Spleen (tissue), 11 donors: Measurements from ENCODE around the gene SLC26A8. TPM values are rescaled to one million over a fixed set of nuclear protein-coding genes. Genes with fewer than 3 reads are reported as not detected.
A peak's percentile ranks its signal among the peaks of the same experiment; 100 is the strongest.
"Not testable (repeated sequence)": the region's sequence is repeated elsewhere in the genome, so short reads cannot be mapped to it uniquely, and the experiment has no call there.

Experiments used
- DNase-seq: peaks from one replicate; pipeline ENCODE4 v3.0.0-alpha.2; 2020
- H3K27ac ChIP-seq, 8 donors: fragments of 200-600 bp; sonication (generic) in 7 of 8; 1 replicate in 4 of 8; 2 replicates in 4 of 8; pipeline versions ENCODE4 v1.5.0 to v1.8.0; 2016 to 2021; ENCODE audit warnings: inconsistent platforms in 4 of 8, mild to moderate bottlenecking in 4 of 8, moderate library complexity in 1 of 8
- H3K27me3 ChIP-seq, 7 donors: fragments of 200-600 bp; sonication (generic) in 6 of 7; replicated peaks in 1 of 7; 1 replicate in 4 of 7; 2 replicates in 3 of 7; pipeline versions ENCODE4 v1.5.0 to v1.8.0; 2016 to 2021; ENCODE audit warnings: inconsistent platforms in 3 of 7, mild to moderate bottlenecking in 1 of 7
- H3K36me3 ChIP-seq, 6 donors: fragments of 200-600 bp; sonication (generic) in 5 of 6; 1 replicate in 4 of 6; 2 replicates in 2 of 6; pipeline versions ENCODE4 v1.5.0 to v1.8.0; 2016 to 2021; ENCODE audit warnings: inconsistent platforms in 2 of 6
- H3K4me1 ChIP-seq, 6 donors: fragments of 200-600 bp; sonication (generic) in 5 of 6; 1 replicate in 3 of 6; 2 replicates in 3 of 6; pipeline versions ENCODE4 v1.5.0 to v1.8.0; 2016 to 2021; ENCODE audit warnings: inconsistent platforms in 3 of 6
- H3K4me3 ChIP-seq, 8 donors: fragments of 200-600 bp; sonication (generic) in 7 of 8; 1 replicate in 4 of 8; 2 replicates in 4 of 8; pipeline versions ENCODE4 v1.5.0 to v1.8.0; 2016 to 2021; ENCODE audit warnings: inconsistent platforms in 4 of 8, mild to moderate bottlenecking in 4 of 8, moderate library complexity in 2 of 8
- H3K9me3 ChIP-seq, 8 donors: fragments of 200-600 bp; sonication (generic) in 7 of 8; 1 replicate in 4 of 8; 2 replicates in 4 of 8; pipeline versions ENCODE4 v1.5.0 to v1.8.0; 2016 to 2021; ENCODE audit warnings: inconsistent platforms in 4 of 8
- CTCF ChIP-seq, 11 experiments: fragments of 200-600 bp in 7 of 11; fragments of 450-650 bp in 4 of 11; sonication (generic) in 4 of 11; IDR thresholded peaks in 8 of 11; conservative IDR thresholded peaks in 3 of 11; 1 replicate in 7 of 11; 2 replicates in 4 of 11; pipeline versions ENCODE4 v1.4.0 to v1.8.0; 2016 to 2021; ENCODE audit warnings: antibody characterized with exemption in 11 of 11, inconsistent platforms in 4 of 11, mild to moderate bottlenecking in 1 of 11
- POLR2A ChIP-seq, 3 donors: fragments of 450-650 bp; IDR thresholded peaks; one replicate each; pipeline ENCODE4 v1.5.1; 2017; ENCODE audit warnings: antibody characterized with exemption in 3 of 3, mild to moderate bottlenecking in 1 of 3
- POLR2AphosphoS5 ChIP-seq, 3 donors: sonication (generic); formaldehyde crosslinking; IDR thresholded peaks; one replicate each; pipeline ENCODE4 v1.5.1; 2017; ENCODE audit warnings: antibody characterized with exemption in 3 of 3
- WGBS, 5 donors: extraction: QIAGEN DNeasy Blood & Tissue Kit in 3 of 5; methylation state at CpG; one replicate each; pipeline versions ENCODE4 v1.1.5 to v1.1.7; 2013 to 2018; 5-methylcytosine and 5-hydroxymethylcytosine counted together
- intact Hi-C: fragments of 100-400 bp; cut with DNase I; formaldehyde crosslinking; loops from one replicate; pipeline ENCODE4 v1.15.0; 2023; ENCODE audit warnings: low total_unique reads
- polyA plus RNA-seq, 3 donors: library from polyadenylated mRNA; stranded (reverse); fragments of 200-250 nt; gene quantifications; one replicate each; pipeline ENCODE4 v1.2.1, GENCODE V29; 2013
- total RNA-seq, 7 donors: library from RNA; depleted of rRNA in 3 of 7; stranded (reverse); fragments of >200 nt in 3 of 7; fragmentation: NEBNext Ultra II Directional in 4 of 7; extraction: Animal tissue kit (Norgen Biotek cat#: 25700) in 4 of 7; gene quantifications; one replicate each; pipeline versions ENCODE4 v1.1.0 to v1.2.1, GENCODE V29; 2016 to 2021
- donor health status: healthy with polysubstance abuse.
- donor health status: DM: no; HTN: no; CAD: no; lungs with moderate emphysema.
- donor health status: DM: no; HTN: no; CAD: no.
- donor health status: Bipolar disorder and iron deficiency.
- donor health status: healthy.
- donor health status: DM: no; HTN: no; CAD: no.
- donor health status: DM: yes; HTN: yes; CAD: no.

The SLC26A8 gene
- total and polyA plus RNA-seq, 10 donors = 0.11 to 7.8 (median 2.5) TPM

- no peak for TF ChIP-seq POLR2A (IDR thresholded peaks at IDR 0.05)
- no peak for TF ChIP-seq POLR2AphosphoS5 (IDR thresholded peaks at IDR 0.05)
- no peak for TF ChIP-seq CTCF (IDR thresholded peaks at IDR 0.05 in 8 of 11, conservative IDR thresholded peaks at IDR 0.05 in 3 of 11)
- Histone ChIP-seq H3K27me3 (no peaks in the 10 kb centered on the region), H3K4me1 (peaks cover 20 to 60% (median 42%) of the 10 kb centered on the region in 6 donors), H3K4me3 (peak overlapping the region; percentile 82 to 95 (median 86)), H3K27ac (peak overlapping the region; percentile 4 to 97 (median 88)), H3K36me3 (peaks cover 0 to 21% (median 2%) of the 10 kb centered on the region in 6 donors), H3K9me3 (no peaks in the 10 kb centered on the region)
- intact Hi-C loops = no loop called here
- WGBS, 5 donors = 0 to 1% (median 1%) methylated on average over 27 to 50 of the region's 50 CpGs
- DNase-seq = peak; percentile 82
Measured at GRCh38 chr6:35919827-35920751, 104.4 kb downstream of the SLC26A8 start.

DNA sequence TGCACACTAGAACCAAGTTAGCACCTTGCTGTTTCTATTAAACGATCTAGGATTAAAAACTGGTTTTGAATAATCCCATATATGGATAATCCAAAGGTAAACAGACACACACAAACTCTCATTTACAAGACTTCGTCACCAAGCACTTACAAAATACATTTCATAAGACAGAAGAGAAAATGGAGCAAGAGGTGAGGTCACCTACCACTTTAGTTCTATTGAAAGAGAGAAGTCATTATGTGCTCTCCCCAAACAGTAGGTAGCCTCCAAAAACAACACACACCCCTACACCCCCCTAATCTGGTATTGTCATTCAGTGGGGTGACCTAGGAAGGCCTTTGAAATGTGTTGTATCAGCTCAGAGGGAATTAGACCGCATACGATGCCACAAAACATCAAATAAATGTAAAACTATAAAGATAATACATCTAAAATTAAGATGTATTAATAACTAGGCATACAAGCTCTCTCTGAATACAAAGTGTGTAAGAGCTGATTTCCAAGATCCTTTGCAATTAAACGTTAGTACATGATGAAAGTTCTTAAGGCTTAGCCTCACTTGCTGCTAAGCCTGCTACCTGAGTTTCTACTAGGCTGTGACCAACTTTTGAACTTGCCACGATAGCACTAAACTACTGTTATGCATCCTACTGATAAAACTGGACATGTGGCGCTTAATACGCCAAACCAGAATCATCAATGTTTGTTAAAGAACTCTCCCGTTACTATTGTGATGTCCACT, 105.2 kb downstream of the SLC26A8 start:
- H3K27me3 ChIP-seq = no peaks in the 10 kb centered on the region
- no peak for DNase-seq
- peaks cover 20 to 60% (median 42%) of the 10 kb centered on the region in 6 donors for H3K4me1 ChIP-seq
- no peaks in the 10 kb centered on the region for H3K9me3 ChIP-seq
- TF ChIP-seq POLR2AphosphoS5 (IDR thresholded peaks at IDR 0.05) (no peak), CTCF (IDR thresholded peaks at IDR 0.05 in 8 of 11, conservative IDR thresholded peaks at IDR 0.05 in 3 of 11) (no peak), POLR2A (IDR thresholded peaks at IDR 0.05) (no peak)
- H3K36me3 ChIP-seq = peaks cover 0 to 29% (median 9%) of the 10 kb centered on the region in 6 donors
- 18 to 28% (median 23%) methylated on average over 9 of the region's 9 CpGs for WGBS, 5 donors
- H3K4me3 ChIP-seq = peak overlapping the region; percentile 82 to 95 (median 86)
- peak overlapping the region; percentile 4 to 97 (median 88) for H3K27ac ChIP-seq
- intact Hi-C loops = no loop called here

GRCh38 chr6:35916893-35917292, 107.5 kb downstream of the SLC26A8 start:
- H3K9me3 ChIP-seq, H3K27me3 ChIP-seq, intact Hi-C loops, H3K4me3 ChIP-seq, DNase-seq: not testable (repeated sequence)
- H3K27ac ChIP-seq = peak overlapping the region in 2 of 8 donors; percentile 90 to 97
- H3K36me3 ChIP-seq = peaks cover 0 to 53% (median 23%) of the 10 kb centered on the region in 6 donors
- WGBS, 5 donors = 91 to 95% (median 93%) methylated on average over 6 of the region's 6 CpGs
- H3K4me1 ChIP-seq = peaks cover 17 to 62% (median 38%) of the 10 kb centered on the region in 6 donors

DNA sequence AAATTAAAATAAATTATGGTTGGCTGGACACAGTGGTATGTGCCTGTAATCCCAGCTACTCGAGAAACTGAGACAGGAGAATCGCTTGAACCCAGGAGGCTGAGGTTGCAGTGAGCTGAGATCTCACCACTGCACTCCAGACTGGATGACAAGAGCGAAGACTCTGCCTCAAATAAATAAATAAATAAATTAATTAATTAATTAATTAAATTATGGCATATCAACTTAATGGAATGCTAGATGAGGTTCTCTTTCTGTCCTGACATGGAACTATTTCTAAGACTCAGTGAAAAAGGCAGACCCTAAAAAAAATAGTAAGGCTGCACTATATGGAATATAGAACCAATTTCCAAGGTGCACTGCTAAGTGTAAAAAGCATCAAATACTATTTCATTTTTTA, 108.4 kb downstream of the SLC26A8 start:
- peaks cover 0 to 5% (median under 1%) of the 10 kb centered on the region in 8 donors for H3K9me3 ChIP-seq
- WGBS, 5 donors = 92 to 99% (median 97%) methylated on average over 3 of the region's 3 CpGs
- peaks cover 0 to 61% (median 24%) of the 10 kb centered on the region in 6 donors for H3K36me3 ChIP-seq
- H3K27ac ChIP-seq = no peak overlapping the region
- no peak overlapping the region for H3K4me3 ChIP-seq
- DNase-seq = no peak
- H3K27me3 ChIP-seq = no peaks in the 10 kb centered on the region
- peaks cover 10 to 53% (median 31%) of the 10 kb centered on the region in 6 donors for H3K4me1 ChIP-seq
- intact Hi-C loops = no loop called here
- no peak for TF ChIP-seq POLR2AphosphoS5 (IDR thresholded peaks at IDR 0.05)
- no peak for TF ChIP-seq POLR2A (IDR thresholded peaks at IDR 0.05)
- TF ChIP-seq CTCF (IDR thresholded peaks at IDR 0.05 in 8 of 11, conservative IDR thresholded peaks at IDR 0.05 in 3 of 11) = no peak
